ENCODE results near the gene NID2.

The NID2 gene, protein sequence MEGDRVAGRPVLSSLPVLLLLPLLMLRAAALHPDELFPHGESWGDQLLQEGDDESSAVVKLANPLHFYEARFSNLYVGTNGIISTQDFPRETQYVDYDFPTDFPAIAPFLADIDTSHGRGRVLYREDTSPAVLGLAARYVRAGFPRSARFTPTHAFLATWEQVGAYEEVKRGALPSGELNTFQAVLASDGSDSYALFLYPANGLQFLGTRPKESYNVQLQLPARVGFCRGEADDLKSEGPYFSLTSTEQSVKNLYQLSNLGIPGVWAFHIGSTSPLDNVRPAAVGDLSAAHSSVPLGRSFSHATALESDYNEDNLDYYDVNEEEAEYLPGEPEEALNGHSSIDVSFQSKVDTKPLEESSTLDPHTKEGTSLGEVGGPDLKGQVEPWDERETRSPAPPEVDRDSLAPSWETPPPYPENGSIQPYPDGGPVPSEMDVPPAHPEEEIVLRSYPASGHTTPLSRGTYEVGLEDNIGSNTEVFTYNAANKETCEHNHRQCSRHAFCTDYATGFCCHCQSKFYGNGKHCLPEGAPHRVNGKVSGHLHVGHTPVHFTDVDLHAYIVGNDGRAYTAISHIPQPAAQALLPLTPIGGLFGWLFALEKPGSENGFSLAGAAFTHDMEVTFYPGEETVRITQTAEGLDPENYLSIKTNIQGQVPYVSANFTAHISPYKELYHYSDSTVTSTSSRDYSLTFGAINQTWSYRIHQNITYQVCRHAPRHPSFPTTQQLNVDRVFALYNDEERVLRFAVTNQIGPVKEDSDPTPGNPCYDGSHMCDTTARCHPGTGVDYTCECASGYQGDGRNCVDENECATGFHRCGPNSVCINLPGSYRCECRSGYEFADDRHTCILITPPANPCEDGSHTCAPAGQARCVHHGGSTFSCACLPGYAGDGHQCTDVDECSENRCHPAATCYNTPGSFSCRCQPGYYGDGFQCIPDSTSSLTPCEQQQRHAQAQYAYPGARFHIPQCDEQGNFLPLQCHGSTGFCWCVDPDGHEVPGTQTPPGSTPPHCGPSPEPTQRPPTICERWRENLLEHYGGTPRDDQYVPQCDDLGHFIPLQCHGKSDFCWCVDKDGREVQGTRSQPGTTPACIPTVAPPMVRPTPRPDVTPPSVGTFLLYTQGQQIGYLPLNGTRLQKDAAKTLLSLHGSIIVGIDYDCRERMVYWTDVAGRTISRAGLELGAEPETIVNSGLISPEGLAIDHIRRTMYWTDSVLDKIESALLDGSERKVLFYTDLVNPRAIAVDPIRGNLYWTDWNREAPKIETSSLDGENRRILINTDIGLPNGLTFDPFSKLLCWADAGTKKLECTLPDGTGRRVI (N-terminal part only)

DNA sequence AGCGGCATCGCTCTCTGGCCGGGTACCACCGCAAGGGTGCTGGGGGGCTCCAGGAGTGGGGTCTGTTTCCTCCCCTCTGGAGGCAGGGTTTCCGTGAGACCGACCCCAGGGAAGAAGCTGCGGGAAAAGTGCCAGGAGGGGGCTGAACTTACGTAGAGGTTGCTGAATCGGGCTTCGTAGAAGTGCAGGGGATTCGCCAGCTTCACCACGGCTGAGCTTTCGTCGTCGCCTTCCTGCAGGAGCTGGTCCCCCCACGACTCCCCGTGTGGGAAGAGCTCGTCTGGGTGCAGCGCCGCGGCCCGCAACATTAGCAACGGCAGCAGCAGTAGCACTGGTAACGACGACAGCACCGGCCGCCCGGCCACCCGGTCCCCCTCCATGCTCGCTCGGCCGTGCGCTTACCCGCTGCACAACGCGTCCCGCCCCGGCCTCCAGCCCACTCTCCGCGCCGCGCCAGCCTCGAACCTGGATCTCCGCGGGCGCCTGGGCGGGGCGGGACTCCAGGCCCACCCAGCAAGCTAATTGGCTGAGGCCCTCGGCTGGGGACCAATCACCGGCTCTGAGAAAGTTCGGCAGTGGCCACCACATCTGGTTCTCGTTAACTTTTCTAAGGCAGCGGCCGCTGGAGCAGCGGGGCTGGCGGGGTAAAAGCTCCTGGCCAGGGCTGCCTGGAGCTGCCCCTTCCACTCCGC, at the start of gene NID2:
TSS of gene NID2 (minus strand) at position 445 of the 692 bp plus-strand sequence. CDS start at position 380, 65 bp downstream.
- DNase-seq: no peak

DNA sequence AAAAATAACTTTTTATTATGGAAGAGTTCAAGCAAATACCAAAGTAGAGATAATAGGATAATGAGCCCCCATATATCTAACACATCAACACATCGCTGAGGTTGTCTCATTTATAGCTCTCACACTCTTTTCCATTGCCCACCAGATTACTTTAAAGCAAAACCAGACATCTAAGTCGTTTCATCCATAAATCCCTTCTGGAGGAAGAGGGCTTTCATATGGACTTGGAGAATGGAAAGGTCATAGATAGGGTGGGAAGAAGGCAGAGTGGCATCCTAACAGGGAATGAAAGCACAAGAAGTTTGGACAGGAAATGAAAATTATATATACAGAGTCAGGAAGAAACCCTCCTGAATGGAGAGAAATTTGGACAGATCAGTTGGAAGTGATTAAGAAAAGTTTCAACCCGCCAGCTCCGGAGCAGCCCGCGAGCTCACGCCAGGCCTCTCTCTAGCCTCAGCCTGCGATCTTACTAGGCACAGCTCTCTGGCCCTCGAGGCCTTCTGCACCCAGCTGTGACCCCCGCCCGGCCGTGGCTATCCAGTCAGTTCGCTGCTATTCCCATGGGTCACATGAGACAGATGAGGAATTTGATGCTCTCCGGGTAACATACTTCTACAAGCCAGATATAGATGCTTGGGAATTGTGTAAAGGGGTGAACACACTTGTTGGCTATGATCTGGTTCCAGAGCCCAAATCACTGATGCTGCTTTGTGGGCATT, 48.4 kb upstream of the NID2 start:
- DNase-seq: no peak

DNA sequence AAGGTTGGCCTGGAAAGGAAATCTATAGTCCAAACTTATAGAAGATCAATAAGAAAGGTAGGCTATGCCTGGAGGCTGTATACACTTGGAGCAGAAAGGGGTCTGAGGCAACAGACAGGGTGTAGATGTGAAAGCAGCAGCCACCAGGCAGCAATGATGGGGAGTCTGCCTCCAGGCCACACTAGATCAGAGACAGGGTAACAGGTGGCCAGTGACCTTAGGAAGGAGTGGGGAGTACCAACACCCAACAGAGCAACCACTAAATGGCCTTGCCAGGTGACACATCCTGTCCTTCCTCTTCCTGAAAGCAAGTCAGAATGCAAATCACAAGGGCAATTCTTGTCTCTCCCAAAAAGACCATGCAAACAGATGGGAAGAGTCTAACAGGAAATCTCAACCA, 46.4 kb upstream of the NID2 start:
- no peak for DNase-seq

DNA sequence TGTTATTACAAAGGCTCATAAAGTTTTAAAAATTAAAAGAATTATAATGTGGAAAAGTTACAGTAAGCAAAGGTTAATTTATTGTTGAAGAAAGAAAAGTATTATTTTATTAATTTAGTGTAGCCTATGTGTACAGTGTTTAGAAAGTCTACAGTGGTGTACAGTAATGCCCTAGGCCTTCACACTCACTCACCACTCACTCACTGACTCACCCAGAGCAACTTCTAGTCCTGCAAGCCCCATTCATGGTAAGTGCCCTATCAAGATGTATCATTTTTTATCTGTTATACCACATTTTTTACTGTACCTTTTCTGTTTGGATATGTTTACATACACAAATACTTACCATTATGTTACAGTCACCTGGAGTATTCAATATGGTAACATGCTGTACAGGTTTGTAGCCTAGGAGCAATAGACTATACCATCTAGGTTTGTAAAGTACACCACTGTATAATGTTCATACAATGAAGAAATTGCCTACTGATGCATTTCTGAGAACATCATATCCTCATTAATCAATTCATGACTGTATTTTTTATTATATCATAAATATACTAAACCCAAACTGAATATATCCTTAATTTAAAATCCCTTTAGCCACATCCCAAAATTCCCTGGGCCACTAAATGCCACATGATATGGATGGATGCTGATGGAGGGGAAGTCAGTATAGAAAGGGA, 43.6 kb upstream of the NID2 start:
- DNase-seq: no peak

DNA sequence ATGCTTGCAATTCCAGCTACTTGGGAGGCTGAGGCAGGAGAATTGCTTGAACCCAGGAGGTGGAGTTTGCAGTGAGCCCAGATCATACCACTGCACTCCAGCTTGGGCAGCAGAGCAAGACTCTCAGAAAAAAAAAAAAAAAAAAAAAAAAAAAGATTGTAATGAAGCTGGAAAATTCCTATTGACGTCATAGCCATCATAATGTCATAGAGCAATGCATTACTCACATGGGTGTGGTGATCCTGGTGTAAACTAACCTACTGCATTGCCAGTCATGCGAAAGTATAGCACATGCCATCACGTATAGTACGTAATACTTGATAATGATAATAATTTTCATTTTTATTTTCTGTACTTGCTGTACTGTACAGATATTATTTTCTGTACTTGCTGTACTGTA, 42.7 kb upstream of the NID2 start:
- DNase-seq: no peak

DNA sequence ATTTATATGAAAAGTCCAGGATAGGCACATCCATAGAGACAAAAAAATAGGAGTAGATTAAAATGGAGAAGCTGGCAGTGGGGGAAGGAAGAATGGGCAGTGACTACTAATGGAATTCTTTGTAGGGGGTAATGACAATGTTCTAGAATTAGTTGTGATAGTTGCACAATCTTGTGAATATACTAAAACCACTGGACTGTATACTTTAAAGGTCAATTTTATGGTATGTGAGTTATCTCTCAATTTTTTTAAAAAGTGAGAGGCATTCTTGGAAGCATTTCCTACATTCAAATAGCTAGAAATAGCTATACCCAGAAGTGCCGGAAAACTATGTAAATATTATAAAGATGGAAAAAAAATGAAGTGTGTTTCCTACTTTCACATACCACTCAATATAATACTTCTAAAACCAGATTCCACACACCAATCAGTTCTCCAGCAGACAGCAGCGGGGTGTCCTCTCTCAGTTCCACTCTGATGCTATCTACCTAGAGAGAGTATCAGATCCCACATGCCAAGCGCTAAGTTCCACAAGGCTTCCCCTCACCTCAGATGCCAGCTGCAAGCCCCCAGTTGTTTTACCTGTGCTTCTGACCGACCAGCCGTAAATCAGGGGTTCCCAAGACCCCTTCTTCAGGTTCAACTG, 41.7 kb upstream of the NID2 start:
- DNase-seq: no peak

DNA sequence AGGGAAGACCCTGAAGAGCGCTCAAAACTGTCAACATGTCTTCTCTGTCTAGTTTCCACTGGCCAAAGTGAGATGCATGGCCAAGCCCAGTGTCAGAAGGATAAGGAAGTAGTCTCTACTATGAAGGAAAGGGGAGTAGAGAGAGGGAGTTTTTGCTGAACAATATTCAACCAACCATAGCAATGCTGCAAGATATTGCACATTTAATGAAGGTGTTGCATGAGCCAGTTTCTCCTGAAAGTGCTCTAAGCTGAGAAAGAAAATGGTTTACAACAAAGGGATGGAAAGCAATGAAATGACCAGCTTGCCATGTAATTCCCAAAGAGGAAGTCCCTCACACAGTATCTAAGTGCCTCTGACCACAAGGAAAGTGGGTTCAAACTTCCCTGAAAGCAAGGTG, 40.0 kb upstream of the NID2 start:
- DNase-seq: no peak

DNA sequence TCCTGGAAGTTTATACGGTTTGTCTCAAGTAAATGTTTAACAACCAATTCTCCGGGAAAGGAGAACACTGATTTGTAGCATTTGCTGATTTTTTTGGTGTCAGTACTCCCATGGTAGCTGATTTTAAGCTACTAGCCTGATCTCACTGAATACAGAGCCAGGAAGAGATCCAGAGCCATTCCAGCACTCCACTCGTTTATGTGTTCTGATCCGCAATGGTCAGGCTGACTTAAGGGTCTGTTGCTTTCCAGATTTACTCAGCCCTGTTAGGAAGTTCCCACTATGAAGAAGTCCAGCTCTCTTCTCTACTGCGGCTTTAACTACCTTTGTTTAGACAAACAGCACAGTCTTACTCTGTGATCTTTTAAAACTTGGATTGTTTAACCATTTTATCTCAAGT, 38.0 kb upstream of the NID2 start:
- DNase-seq: no peak

DNA sequence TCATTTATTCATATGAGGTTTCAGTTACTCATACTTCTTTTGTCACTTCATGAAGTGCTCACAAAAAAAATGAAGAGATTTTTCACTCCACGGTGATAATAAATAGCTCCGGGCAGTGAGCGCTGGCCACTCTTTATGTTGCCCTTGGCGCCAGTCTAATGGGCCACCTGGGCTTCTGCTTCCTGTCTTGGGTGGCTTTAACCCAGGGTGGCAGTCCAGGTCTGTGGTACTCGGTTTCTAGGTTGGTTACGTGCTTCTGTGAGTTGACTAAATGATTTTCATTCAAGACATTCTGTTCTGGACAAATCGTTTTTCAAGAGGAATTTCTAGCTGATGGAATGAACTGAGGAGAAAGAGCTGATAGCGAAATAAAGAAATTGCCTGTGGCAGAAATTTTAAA, 34.6 kb upstream of the NID2 start:
- no peak for DNase-seq

DNA sequence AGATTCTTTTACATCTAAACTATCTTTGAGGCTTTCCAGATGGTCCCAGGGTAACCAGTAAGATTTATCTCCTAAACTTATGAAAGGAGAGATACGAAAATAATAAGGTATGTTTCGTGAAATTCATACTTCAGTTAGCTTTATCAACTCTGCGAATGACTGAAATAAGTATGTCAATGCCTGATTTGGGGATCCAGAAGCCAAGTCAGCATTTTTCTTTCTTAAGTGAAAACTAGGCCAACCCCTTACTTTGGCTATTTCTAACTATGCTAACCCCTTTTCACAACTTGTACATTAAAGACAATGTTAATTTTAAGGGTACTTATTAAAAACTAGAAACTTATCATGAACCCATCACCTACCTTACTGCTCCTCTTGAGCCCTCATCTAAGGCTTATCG, 26.9 kb upstream of the NID2 start:
- DNase-seq: no peak

DNA sequence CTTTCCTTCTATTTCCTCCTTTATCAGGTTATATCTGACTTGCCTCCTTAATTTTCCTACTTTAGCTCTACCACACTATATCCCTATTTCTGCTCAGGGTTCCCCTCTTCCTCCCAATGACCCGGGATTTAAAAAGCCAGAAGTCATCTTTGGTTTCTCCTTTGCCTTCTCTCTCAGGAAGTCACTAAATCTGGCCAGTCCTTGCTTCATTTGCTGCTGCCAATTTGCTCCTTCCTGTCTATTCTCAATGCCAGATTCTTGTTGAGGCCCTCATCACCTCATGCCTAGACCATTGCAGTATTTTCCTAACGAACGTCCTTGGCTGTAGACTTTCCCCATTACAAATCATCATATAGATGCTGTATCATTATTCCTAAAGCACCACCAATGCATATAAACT, 26.5 kb upstream of the NID2 start:
- DNase-seq: no peak

DNA sequence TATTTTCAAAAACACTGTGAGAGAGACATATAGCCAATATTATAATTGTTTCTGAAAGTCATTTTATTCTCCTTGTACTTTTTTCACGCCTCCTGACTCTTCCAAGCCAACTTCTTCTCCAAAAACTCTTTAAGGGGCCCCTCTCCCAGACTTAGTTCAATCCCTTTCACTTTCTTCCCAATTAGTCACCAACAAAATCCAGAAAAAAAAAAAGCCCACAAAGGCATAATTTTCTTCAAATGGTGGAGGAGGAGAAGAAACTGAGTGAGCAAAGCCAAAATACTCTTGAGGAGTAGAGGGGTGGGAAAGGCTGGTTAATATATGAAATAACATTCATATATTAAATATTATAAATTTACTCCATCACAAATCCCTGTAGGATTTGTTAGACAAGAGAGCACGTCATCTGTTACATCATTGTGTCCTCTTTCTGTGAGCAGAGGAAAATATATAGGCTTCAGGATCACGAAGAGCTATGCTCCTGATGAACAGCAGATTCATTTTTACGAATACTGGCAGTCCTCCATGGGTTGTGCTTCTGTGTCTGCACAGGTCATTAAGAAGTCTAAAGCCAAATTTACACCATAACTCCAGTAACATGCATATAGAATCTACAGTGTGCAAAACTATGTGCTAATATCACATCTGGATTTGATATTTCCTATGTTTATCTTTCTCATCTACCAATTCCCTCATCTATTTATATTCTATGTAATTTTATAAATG, 25.9 kb upstream of the NID2 start:
- DNase-seq: no peak

DNA sequence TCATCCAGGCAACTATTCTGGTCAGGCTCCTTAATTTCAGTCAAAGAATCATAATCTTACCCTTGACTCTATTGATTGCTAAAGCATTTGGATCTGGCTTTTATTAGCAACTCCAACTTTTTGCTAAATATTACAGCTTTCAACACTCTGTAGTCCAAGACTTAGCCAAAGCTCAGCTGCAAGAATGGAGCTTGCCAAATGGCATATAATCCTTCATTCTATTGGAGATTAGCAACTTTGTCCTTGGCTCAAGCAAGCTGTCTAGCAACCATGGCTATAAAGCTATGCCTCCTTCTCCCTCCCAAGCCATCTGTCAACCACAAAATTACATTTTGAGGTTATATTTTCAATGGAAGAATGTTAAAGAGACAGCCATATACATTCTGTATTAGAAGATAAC, 23.1 kb upstream of the NID2 start:
- no peak for DNase-seq

DNA sequence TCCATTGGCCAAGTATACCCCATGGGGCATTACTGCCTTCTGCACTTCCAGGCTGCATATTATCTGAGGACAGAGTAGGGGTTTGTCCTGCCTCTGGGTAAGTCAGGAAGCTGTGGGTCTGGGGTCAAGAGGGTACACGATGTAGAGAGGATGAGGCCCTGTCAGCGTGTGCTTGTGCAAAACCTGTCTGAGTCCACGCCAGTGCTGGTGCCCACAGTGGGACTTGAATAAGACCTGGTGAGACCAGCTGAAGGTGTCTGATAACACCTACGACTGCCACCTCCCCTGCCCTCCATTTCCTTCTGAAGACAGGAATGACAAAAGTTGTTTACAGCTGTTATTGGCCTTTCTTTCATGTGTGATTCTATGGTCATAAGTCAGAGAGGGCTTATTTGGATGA, 22.1 kb upstream of the NID2 start:
- DNase-seq: no peak

DNA sequence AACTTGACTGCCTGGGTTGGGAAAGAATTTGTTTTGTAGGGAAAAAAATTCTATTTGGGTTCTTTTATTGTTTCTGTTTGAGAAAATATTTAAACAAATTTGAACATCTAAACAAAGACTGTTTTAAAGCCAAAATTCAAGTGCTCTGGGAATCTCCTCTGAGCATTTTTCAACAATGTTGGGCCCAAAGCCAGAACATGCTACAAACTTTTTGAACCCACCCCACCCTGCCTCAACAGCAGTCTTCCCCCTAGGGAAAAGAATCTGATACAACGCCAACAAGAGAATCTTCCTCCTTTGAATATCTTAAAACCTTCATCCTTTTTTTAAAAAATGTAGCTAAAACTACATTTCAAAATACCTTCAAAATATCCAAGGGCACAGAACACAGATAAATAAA, 20.4 kb upstream of the NID2 start:
- no peak for DNase-seq

DNA sequence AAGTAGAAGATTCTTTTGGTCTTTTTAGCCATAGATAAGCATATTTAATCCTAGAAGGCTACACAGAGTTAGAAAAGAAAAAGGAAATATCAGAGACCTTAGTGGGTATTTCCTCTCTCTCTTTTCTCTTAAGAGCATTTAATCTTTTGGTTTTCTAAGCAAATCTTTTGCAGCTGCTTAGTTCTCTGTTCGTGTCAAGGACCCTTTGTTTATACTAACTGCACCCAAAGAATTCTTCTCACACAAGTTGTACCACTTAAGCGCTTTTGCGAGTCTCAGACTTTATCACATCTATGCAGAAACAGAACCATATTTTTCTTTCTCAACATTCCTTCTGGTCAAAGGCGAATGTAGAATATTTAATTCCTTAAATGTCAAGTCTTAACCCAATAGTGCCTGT, 17.9 kb upstream of the NID2 start:
- DNase-seq: no peak

DNA sequence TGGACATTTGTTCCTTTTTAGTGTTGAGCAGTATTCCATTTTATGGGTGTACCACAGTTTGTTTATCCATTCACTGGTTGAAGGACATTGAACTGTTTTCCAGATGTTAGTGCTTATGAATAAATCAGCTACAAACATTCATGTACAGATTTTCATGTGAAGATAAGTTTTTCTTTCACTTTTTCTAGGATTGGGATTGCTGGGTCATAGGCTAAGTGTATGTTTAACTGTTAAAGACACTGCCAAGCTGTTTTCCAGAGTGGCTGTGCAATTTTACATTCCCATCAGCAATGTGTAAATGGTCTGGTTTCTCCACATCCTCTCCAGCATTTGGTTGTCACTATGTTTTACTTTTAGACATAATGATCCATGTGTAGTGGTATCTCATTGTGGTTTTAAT, 14.0 kb upstream of the NID2 start:
- no peak for DNase-seq

DNA sequence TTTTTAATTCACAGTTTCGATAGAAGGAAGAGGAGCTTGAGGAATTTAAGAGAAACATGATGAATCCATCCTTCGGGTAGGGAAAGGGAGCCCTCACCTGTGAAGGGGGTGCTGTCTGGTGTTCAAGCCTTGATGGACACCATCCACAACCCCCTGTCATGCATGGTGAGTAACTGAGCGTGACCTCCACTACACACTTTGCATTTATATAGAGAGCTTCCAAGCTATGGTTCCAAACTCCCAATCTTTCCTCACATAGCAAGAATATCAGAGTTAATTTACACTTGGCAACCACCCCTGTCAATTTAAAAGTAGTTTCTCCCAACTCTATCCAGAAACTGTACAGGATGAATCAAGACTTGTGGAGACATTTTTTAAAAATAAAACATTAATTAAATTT, 13.1 kb upstream of the NID2 start:
- DNase-seq: no peak

DNA sequence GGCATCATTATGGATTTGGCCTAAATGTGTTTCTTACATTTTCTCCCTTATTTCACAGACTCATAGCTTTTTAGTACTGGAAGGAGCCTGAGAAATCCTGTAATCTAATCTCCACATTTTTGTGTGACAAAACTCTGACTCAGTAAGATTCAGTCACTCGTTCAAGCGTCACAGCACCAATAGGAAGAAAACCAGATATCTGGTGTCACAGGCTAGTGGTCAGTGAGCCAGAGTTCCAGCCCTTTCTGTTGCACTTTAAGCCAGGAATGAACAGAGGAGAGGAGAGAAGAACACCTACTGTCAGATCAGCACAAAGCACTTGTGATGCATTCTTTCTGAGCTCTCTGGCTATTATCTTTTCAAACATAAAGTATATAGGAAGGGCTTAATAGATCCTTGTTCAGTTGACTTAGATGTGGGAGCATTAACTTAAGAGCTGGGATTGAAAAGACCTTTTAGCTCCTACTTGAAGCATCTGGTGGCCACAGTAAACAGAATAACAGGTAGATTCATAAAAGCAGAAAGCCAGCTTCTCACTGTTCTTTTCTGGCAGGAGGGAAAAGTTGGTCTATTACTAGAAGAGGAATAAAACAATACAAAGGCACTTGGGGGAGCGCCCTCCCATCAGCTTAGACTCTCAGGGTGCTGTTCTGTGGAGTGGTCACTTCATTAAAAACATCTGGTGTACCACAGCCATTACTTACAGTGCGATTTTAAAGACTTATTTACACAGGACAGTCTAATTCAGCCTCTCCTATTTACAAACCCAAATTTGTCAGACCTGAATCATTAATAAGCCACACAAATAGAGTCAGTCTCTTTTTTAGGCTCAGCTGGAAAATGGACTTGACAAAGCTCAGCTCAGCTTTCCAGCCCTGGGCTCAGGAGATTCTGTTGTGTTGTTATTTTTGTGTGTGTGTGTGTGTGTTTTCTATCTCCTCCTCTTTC, 12.2 kb upstream of the NID2 start:
- no peak for DNase-seq
